Endodermal cell (in vitro differentiated cells): ENCODE measurements around the gene G0S2. TPM values are rescaled to one million over a fixed set of nuclear protein-coding genes. Genes with fewer than 3 reads are reported as not detected.

Experiments
- DNase-seq: peaks from one replicate; pipeline ENCODE4 v3.0.0-alpha.2; 2017
- H3K27ac ChIP-seq: 2 replicates; pipeline ENCODE4 v1.5.1; 2013; ENCODE audit warnings: mild to moderate bottlenecking, low read depth, low read length, moderate library complexity
- H3K27me3 ChIP-seq: 2 replicates; pipeline ENCODE4 v1.6.1; 2013; ENCODE audit warnings: mild to moderate bottlenecking, low read length, moderate library complexity; ENCODE audit not compliant: insufficient read depth, control insufficient read depth, poor library complexity, severe bottlenecking
- H3K36me3 ChIP-seq: 2 replicates; pipeline ENCODE4 v1.7.0; 2013; ENCODE audit warnings: mild to moderate bottlenecking, low read length, moderate library complexity; ENCODE audit not compliant: control insufficient read depth, insufficient read depth
- H3K4me1 ChIP-seq: one replicate; pipeline ENCODE4 v1.7.0; 2013; ENCODE audit warnings: low read length; ENCODE audit not compliant: control insufficient read depth, insufficient read depth
- H3K4me3 ChIP-seq: 2 replicates; pipeline ENCODE4 v1.5.1; 2013; ENCODE audit warnings: mild to moderate bottlenecking, low read length, moderate library complexity
- H3K9ac ChIP-seq: 2 replicates; pipeline ENCODE4 v1.6.1; 2013; ENCODE audit warnings: mild to moderate bottlenecking, low read length, moderate library complexity; ENCODE audit not compliant: poor library complexity, severe bottlenecking; ENCODE audit errors: extremely low read depth
- H3K9me3 ChIP-seq: 2 replicates; pipeline ENCODE4 v1.6.1; 2013; ENCODE audit warnings: mild to moderate bottlenecking, low read length, moderate library complexity; ENCODE audit not compliant: control insufficient read depth
- H3K27ac Mint-ChIP-seq: 2 replicates; pipeline ENCODE4 v1.8.0; 2020; ENCODE audit warnings: mixed read lengths
- H3K27me3 Mint-ChIP-seq: 2 replicates; pipeline ENCODE4 v1.8.0; 2021; ENCODE audit warnings: mild to moderate bottlenecking, mixed read lengths; ENCODE audit not compliant: insufficient read depth
- H3K36me3 Mint-ChIP-seq: 2 replicates; pipeline ENCODE4 v1.8.0; 2020; ENCODE audit warnings: low read depth, mixed read lengths
- H3K4me1 Mint-ChIP-seq: 2 replicates; pipeline ENCODE4 v1.8.0; 2020; ENCODE audit warnings: mixed read lengths
- H3K4me3 Mint-ChIP-seq: 2 replicates; pipeline ENCODE4 v1.8.0; 2020; ENCODE audit warnings: mild to moderate bottlenecking, moderate library complexity, mixed read lengths
- H3K9me3 Mint-ChIP-seq: 2 replicates; pipeline ENCODE4 v1.8.0; 2020; ENCODE audit warnings: mild to moderate bottlenecking, mixed read lengths
- CTCF ChIP-seq: fragments of 200-600 bp; sonication (generic); conservative IDR thresholded peaks from 2 replicates; pipeline ENCODE4 v1.5.0; 2021; ENCODE audit warnings: antibody characterized with exemption, mild to moderate bottlenecking
- WGBS, 2 experiments: methylation state at CpG; one replicate each; pipeline versions ENCODE4 v1.1.5 to v1.1.7; 2013; ENCODE audit warnings: missing lambda C conversion rate in 2 of 2, mixed read lengths in 1 of 2; ENCODE audit not compliant: insufficient coverage in 1 of 2, insufficient read length in 1 of 2; 5-methylcytosine and 5-hydroxymethylcytosine counted together
- total RNA-seq, 2 donors: library from RNA; stranded (reverse); fragmentation: NEBNext Ultra II Directional in 1 of 2; extraction: Animal tissue kit (Norgen Biotek cat#: 25700) in 1 of 2; gene quantifications; 2 replicates in 1 of 2; 3 replicates in 1 of 2; pipeline ENCODE4 v1.2.1, GENCODE V29; 2021

The G0S2 gene
- total RNA-seq, 2 donors from 2014 or later: not detected

DNA sequence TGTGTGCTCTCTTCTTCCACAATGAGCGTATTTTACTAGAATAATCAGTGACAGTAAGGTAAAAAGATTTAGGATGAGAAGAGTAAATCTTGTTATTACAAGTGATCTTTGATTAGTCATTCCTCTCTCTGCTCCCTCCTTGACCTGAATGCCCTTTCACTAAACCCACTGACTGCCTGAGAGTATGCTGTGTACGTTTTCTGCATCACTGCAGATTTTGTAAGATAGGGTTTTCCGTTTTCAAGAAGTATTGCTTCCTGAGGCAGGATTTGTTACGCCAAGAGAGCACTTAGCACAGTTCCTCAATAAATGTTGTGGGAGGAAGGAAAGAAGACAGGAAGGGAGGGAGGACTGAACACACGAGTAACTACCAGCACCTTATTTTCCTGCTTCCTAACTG is 15.3 kb upstream of the G0S2 start:
- Mint-ChIP-seq H3K4me3 (no peak overlapping the region), H3K9me3 (no peaks in the 10 kb centered on the region), H3K27ac (no peak overlapping the region), H3K36me3 (no peaks in the 10 kb centered on the region), H3K4me1 (peaks cover 22% of the 10 kb centered on the region), H3K27me3 (peaks cover 10% of the 10 kb centered on the region)
- H3K36me3 ChIP-seq: no peaks in the 10 kb centered on the region
- H3K9me3 ChIP-seq: no peaks in the 10 kb centered on the region
- peaks cover 7% of the 10 kb centered on the region for H3K4me1 ChIP-seq
- H3K4me3 ChIP-seq: no peak overlapping the region
- H3K27me3 ChIP-seq: peaks cover 6% of the 10 kb centered on the region
- no peak overlapping the region for H3K9ac ChIP-seq
- DNase-seq: no peak
- TF ChIP-seq CTCF: no peak
- no peak overlapping the region for H3K27ac ChIP-seq
- 78 to 86% methylated on average over 2 to 5 of the region's 5 CpGs for WGBS, 2 experiments

GRCh38 chr1:209661071-209661470 is 14.1 kb upstream of the G0S2 start:
- peaks cover 7% of the 10 kb centered on the region for H3K4me1 ChIP-seq
- Mint-ChIP-seq H3K4me3 (no peak overlapping the region), H3K9me3 (no peaks in the 10 kb centered on the region), H3K27me3 (peaks cover 12% of the 10 kb centered on the region), H3K27ac (no peak overlapping the region), H3K36me3 (no peaks in the 10 kb centered on the region), H3K4me1 (peaks cover 21% of the 10 kb centered on the region)
- 89 to 91% methylated on average over 1 of the region's 1 CpG for WGBS, 2 experiments
- H3K9ac ChIP-seq: no peak overlapping the region
- H3K4me3 ChIP-seq: no peak overlapping the region
- H3K36me3 ChIP-seq: no peaks in the 10 kb centered on the region
- no peak overlapping the region for H3K27ac ChIP-seq
- peaks cover 6% of the 10 kb centered on the region for H3K27me3 ChIP-seq
- DNase-seq: no peak
- no peak for TF ChIP-seq CTCF
- H3K9me3 ChIP-seq: no peaks in the 10 kb centered on the region

- no peak overlapping the region for H3K27ac Mint-ChIP-seq
- WGBS, 2 experiments: 91 to 95% methylated on average over 3 of the region's 3 CpGs
- no peak for DNase-seq
Observed at GRCh38 chr1:209662879-209663327, 12.3 kb upstream of the G0S2 start.

More at GRCh38 chr1:209662879-209663327, 12.3 kb upstream of the G0S2 start:
- Mint-ChIP-seq H3K27me3 (peaks cover 12% of the 10 kb centered on the region), H3K36me3 (no peaks in the 10 kb centered on the region), H3K4me3 (no peak overlapping the region), H3K4me1 (peaks cover 14% of the 10 kb centered on the region), H3K9me3 (no peaks in the 10 kb centered on the region)
- Histone ChIP-seq H3K36me3 (no peaks in the 10 kb centered on the region), H3K4me3 (no peak overlapping the region), H3K4me1 (peaks cover 7% of the 10 kb centered on the region), H3K9me3 (no peaks in the 10 kb centered on the region), H3K27ac (no peak overlapping the region), H3K27me3 (peaks cover 12% of the 10 kb centered on the region), H3K9ac (no peak overlapping the region)
- no peak for TF ChIP-seq CTCF
